DND-41 (cell line): ENCODE measurements around the gene CCL11.

Experiments
- ATAC-seq: fragments of 200-7000 bp; cut with Tn5 transposase; 3 replicates; pipeline ENCODE4 v1.9.1; 2021; ENCODE audit warnings: low read depth; ENCODE audit not compliant: insufficient read depth
- DNase-seq: peaks from one replicate; pipeline ENCODE4 v3.0.0-alpha.2; 2020
- H2AFZ ChIP-seq: 2 replicates; pipeline ENCODE4 v1.6.0; 2012; ENCODE audit warnings: low read depth, low read length
- H3K27ac ChIP-seq: 2 replicates; pipeline ENCODE4 v1.5.1; 2012; ENCODE audit warnings: low read length, inconsistent platforms
- H3K27me3 ChIP-seq: fragments of 200-600 bp; sonication (generic); 2 replicates; pipeline ENCODE4 v1.6.0; 2012; ENCODE audit warnings: low read length, mild to moderate bottlenecking, inconsistent platforms; ENCODE audit not compliant: insufficient read depth, poor library complexity
- H3K36me3 ChIP-seq: 2 replicates; pipeline ENCODE4 v1.5.1; 2012; ENCODE audit warnings: low read length, inconsistent platforms; ENCODE audit not compliant: insufficient read depth
- H3K4me1 ChIP-seq: 2 replicates; pipeline ENCODE4 v1.5.1; 2012; ENCODE audit warnings: mild to moderate bottlenecking, low read length; ENCODE audit not compliant: insufficient read depth
- H3K4me2 ChIP-seq: 2 replicates; pipeline ENCODE4 v1.6.0; 2012; ENCODE audit warnings: mild to moderate bottlenecking, moderate library complexity, low read length, inconsistent platforms; ENCODE audit not compliant: insufficient read depth
- H3K4me3 ChIP-seq, 2 experiments: fragments of 200-600 bp in 1 of 2; shearing (Covaris generic) in 1 of 2; 2 replicates each; pipeline ENCODE4 v1.5.1; 2012 to 2016; ENCODE audit warnings: inconsistent platforms in 2 of 2, low read length in 2 of 2, mild to moderate bottlenecking in 2 of 2, low read depth in 1 of 2, moderate library complexity in 1 of 2
- H3K79me2 ChIP-seq: 2 replicates; pipeline ENCODE4 v1.6.0; 2012; ENCODE audit warnings: low read length, inconsistent platforms; ENCODE audit not compliant: insufficient read depth
- H3K9ac ChIP-seq: 2 replicates; pipeline ENCODE4 v1.6.0; 2012; ENCODE audit warnings: low read depth, mild to moderate bottlenecking, inconsistent platforms, low read length, moderate library complexity
- H3K9me3 ChIP-seq: 2 replicates; pipeline ENCODE4 v1.5.1; 2012; ENCODE audit warnings: low read length, moderate library complexity, mild to moderate bottlenecking, inconsistent platforms; ENCODE audit not compliant: insufficient read depth, severe bottlenecking
- H4K20me1 ChIP-seq: 2 replicates; pipeline ENCODE4 v1.6.0; 2012; ENCODE audit warnings: low read length; ENCODE audit not compliant: insufficient read depth
- CTCF ChIP-seq: IDR thresholded peaks from 2 replicates; pipeline ENCODE4 v1.5.1; 2012; ENCODE audit warnings: borderline replicate concordance, low read length, moderate library complexity, mild to moderate bottlenecking; ENCODE audit not compliant: poor library complexity, severe bottlenecking; ENCODE audit errors: extremely low read depth
- EZH2 ChIP-seq: IDR thresholded peaks from 3 replicates; pipeline ENCODE4 v1.6.1; 2012; ENCODE audit warnings: borderline replicate concordance, low read depth, mild to moderate bottlenecking, moderate library complexity, low read length, inconsistent platforms; ENCODE audit not compliant: severe bottlenecking

CCL11 gene

GRCh38 chr17:34242587-34243363 lies 42.8 kb upstream of the CCL11 start:
- no peaks in the 10 kb centered on the region for H3K4me1 ChIP-seq
- no peaks in the 10 kb centered on the region for H3K9me3 ChIP-seq
- no peaks in the 10 kb centered on the region for H3K79me2 ChIP-seq
- no peak overlapping the region for H2AFZ ChIP-seq
- H4K20me1 ChIP-seq: no peaks in the 10 kb centered on the region
- peaks cover 3% of the 10 kb centered on the region for H3K27me3 ChIP-seq
- H3K27ac ChIP-seq: no peak overlapping the region
- no peak overlapping the region for H3K4me2 ChIP-seq
- H3K9ac ChIP-seq: no peak overlapping the region
- DNase-seq: no peak
- H3K36me3 ChIP-seq: no peaks in the 10 kb centered on the region
- no peak for TF ChIP-seq EZH2
- no peak for TF ChIP-seq CTCF
- no peak overlapping the region for H3K4me3 ChIP-seq
- no peak for ATAC-seq

GRCh38 chr17:34243364-34244320 lies 41.9 kb upstream of the CCL11 start:
- no peak overlapping the region for H3K4me3 ChIP-seq
- ATAC-seq (no peak), DNase-seq (no peak)
- no peak overlapping the region for H3K27ac ChIP-seq
- no peaks in the 10 kb centered on the region for H3K36me3 ChIP-seq
- H3K79me2 ChIP-seq: no peaks in the 10 kb centered on the region
- TF ChIP-seq EZH2: no peak
- TF ChIP-seq CTCF: no peak
- H3K4me2 ChIP-seq: no peak overlapping the region
- H2AFZ ChIP-seq: no peak overlapping the region
- H3K27me3 ChIP-seq: peaks cover 3% of the 10 kb centered on the region
- no peaks in the 10 kb centered on the region for H3K4me1 ChIP-seq
- no peaks in the 10 kb centered on the region for H3K9me3 ChIP-seq
- H4K20me1 ChIP-seq: no peaks in the 10 kb centered on the region
- no peak overlapping the region for H3K9ac ChIP-seq

GRCh38 chr17:34245351-34245905 lies 40.1 kb upstream of the CCL11 start:
- Histone ChIP-seq H3K79me2 (no peaks in the 10 kb centered on the region), H2AFZ (no peak overlapping the region), H3K4me2 (no peak overlapping the region), H3K4me1 (no peaks in the 10 kb centered on the region), H3K4me3 (no peak overlapping the region), H3K36me3 (no peaks in the 10 kb centered on the region), H3K27ac (no peak overlapping the region), H3K9ac (no peak overlapping the region), H3K27me3 (peaks cover 3% of the 10 kb centered on the region), H4K20me1 (no peaks in the 10 kb centered on the region), H3K9me3 (no peaks in the 10 kb centered on the region)
- ATAC-seq: no peak
- TF ChIP-seq CTCF: no peak
- no peak for TF ChIP-seq EZH2
- no peak for DNase-seq
